H9 (cell line): ENCODE measurements around the gene ACKR3. TPM values are rescaled to one million over a fixed set of nuclear protein-coding genes. Genes with fewer than 3 reads are reported as not detected.

Source experiments
- DNase-seq: peaks from one replicate; pipeline ENCODE4 v3.0.0-alpha.2; 2017
- H2AFZ ChIP-seq: one replicate; pipeline ENCODE4 v1.6.1; 2013; ENCODE audit warnings: mild to moderate bottlenecking, low read length, control low read depth, moderate library complexity
- H2AK5ac ChIP-seq: 2 replicates; pipeline ENCODE4 v1.6.1; 2013; ENCODE audit warnings: low read length, control low read depth, mixed read lengths; ENCODE audit not compliant: insufficient read length
- H2BK120ac ChIP-seq: one replicate; pipeline ENCODE4 v1.6.1; 2013; ENCODE audit warnings: low read depth, mild to moderate bottlenecking, low read length, control low read depth, inconsistent platforms; ENCODE audit not compliant: poor library complexity, severe bottlenecking
- H2BK12ac ChIP-seq: 2 replicates; pipeline ENCODE4 v1.6.1; 2013; ENCODE audit warnings: low read length, control low read depth, mixed read lengths, low read depth; ENCODE audit not compliant: insufficient read length
- H2BK15ac ChIP-seq: 2 replicates; pipeline ENCODE4 v1.6.1; 2013; ENCODE audit warnings: low read depth, low read length, control low read depth
- H2BK20ac ChIP-seq: one replicate; pipeline ENCODE4 v1.6.1; 2013; ENCODE audit warnings: low read depth, mild to moderate bottlenecking, low read length, control low read depth, inconsistent platforms; ENCODE audit not compliant: poor library complexity, severe bottlenecking
- H2BK5ac ChIP-seq: 2 replicates; pipeline ENCODE4 v1.6.1; 2013; ENCODE audit warnings: low read length, control low read depth, mixed read lengths; ENCODE audit not compliant: insufficient read length
- H3K14ac ChIP-seq: 2 replicates; pipeline ENCODE4 v1.6.1; 2013; ENCODE audit warnings: low read length, control low read depth; ENCODE audit not compliant: insufficient read depth
- H3K18ac ChIP-seq: 2 replicates; pipeline ENCODE4 v1.6.1; 2013; ENCODE audit warnings: low read depth, mild to moderate bottlenecking, mixed read lengths, low read length, control low read depth; ENCODE audit not compliant: insufficient read length
- H3K23ac ChIP-seq: 2 replicates; pipeline ENCODE4 v1.6.1; 2013; ENCODE audit warnings: low read length, control low read depth, mixed read lengths, low read depth; ENCODE audit not compliant: insufficient read length
- H3K23me2 ChIP-seq: 2 replicates; pipeline ENCODE4 v1.6.1; 2013; ENCODE audit warnings: low read depth, mild to moderate bottlenecking, mixed read lengths, low read length, control low read depth; ENCODE audit not compliant: insufficient read length, poor library complexity, severe bottlenecking
- H3K27ac ChIP-seq: 2 replicates; pipeline ENCODE4 v1.5.1; 2013; ENCODE audit warnings: low read length, control low read depth, mixed read lengths, low read depth; ENCODE audit not compliant: insufficient read length
- H3K27me3 ChIP-seq: 2 replicates; pipeline ENCODE4 v1.6.1; 2013; ENCODE audit warnings: low read length, control low read depth, inconsistent platforms; ENCODE audit not compliant: insufficient read depth
- H3K4ac ChIP-seq: 2 replicates; pipeline ENCODE4 v1.6.1; 2013; ENCODE audit warnings: low read depth, mild to moderate bottlenecking, control low read depth, inconsistent platforms, low read length, moderate library complexity
- H3K4me1 ChIP-seq: 2 replicates; pipeline ENCODE4 v1.6.1; 2013; ENCODE audit warnings: low read length, control low read depth, inconsistent platforms; ENCODE audit not compliant: insufficient read depth
- H3K4me2 ChIP-seq: 2 replicates; pipeline ENCODE4 v1.6.1; 2013; ENCODE audit warnings: low read length, control low read depth, mixed read lengths; ENCODE audit not compliant: insufficient read length, insufficient read depth
- H3K56ac ChIP-seq: 2 replicates; pipeline ENCODE4 v1.6.1; 2013; ENCODE audit warnings: low read depth, mild to moderate bottlenecking, mixed read lengths, low read length, control low read depth; ENCODE audit not compliant: insufficient read length
- H3K79me1 ChIP-seq: 2 replicates; pipeline ENCODE4 v1.6.1; 2013; ENCODE audit warnings: low read depth, mild to moderate bottlenecking, moderate library complexity, low read length, control low read depth, inconsistent platforms; ENCODE audit not compliant: insufficient read depth, poor library complexity, severe bottlenecking
- H3K79me2 ChIP-seq: 2 replicates; pipeline ENCODE4 v1.6.1; 2013; ENCODE audit warnings: low read length, control low read depth, inconsistent platforms; ENCODE audit not compliant: insufficient read depth
- H3K9ac ChIP-seq: 2 replicates; pipeline ENCODE4 v1.6.1; 2013; ENCODE audit warnings: low read length, control low read depth, mixed read lengths; ENCODE audit not compliant: insufficient read length; ENCODE audit errors: extremely low read depth
- H3K9me3 ChIP-seq: one replicate; pipeline ENCODE4 v1.6.1; 2013; ENCODE audit warnings: low read depth, low read length, inconsistent platforms; ENCODE audit not compliant: control insufficient read depth
- H3T11ph ChIP-seq: one replicate; pipeline ENCODE4 v1.6.1; 2013; ENCODE audit warnings: mild to moderate bottlenecking, low read length, control low read depth, inconsistent platforms
- H4K20me1 ChIP-seq: one replicate; pipeline ENCODE4 v1.6.1; 2013; ENCODE audit not compliant: control insufficient read depth, insufficient read length, insufficient read depth
- H4K5ac ChIP-seq: 2 replicates; pipeline ENCODE4 v1.6.1; 2013; ENCODE audit warnings: low read depth, mild to moderate bottlenecking, mixed read lengths, low read length, control low read depth; ENCODE audit not compliant: insufficient read length
- H4K8ac ChIP-seq: replicated peaks from 2 replicates; pipeline ENCODE4 v1.6.1; 2013; ENCODE audit warnings: low read length, control low read depth, mixed read lengths, low read depth; ENCODE audit not compliant: insufficient read length
- H4K91ac ChIP-seq: 2 replicates; pipeline ENCODE4 v1.6.1; 2013; ENCODE audit warnings: low read depth, mild to moderate bottlenecking, moderate library complexity, mixed read lengths, low read length, control low read depth; ENCODE audit not compliant: insufficient read length
- H3K27ac Mint-ChIP-seq, 3 experiments: 2 replicates in 2 of 3; 3 replicates in 1 of 3; pipeline ENCODE4 v1.8.0; 2020 to 2021; ENCODE audit warnings: mixed read lengths in 3 of 3, mild to moderate bottlenecking in 1 of 3, moderate library complexity in 1 of 3
- H3K27me3 Mint-ChIP-seq: 2 replicates; pipeline ENCODE4 v1.8.0; 2021; ENCODE audit warnings: low read depth, mild to moderate bottlenecking, moderate library complexity, mixed read lengths
- H3K36me3 Mint-ChIP-seq, 3 experiments: 2 replicates in 2 of 3; 3 replicates in 1 of 3; pipeline ENCODE4 v1.8.0; 2020 to 2021; ENCODE audit warnings: low read depth in 3 of 3, mixed read lengths in 3 of 3; ENCODE audit not compliant: insufficient read depth in 1 of 3
- H3K4me1 Mint-ChIP-seq, 2 experiments: 2 replicates each; pipeline ENCODE4 v1.8.0; 2020; ENCODE audit warnings: mixed read lengths in 2 of 2
- H3K4me3 Mint-ChIP-seq, 2 experiments: 2 replicates in 1 of 2; 3 replicates in 1 of 2; pipeline ENCODE4 v1.8.0; 2020 to 2021; ENCODE audit warnings: mild to moderate bottlenecking in 2 of 2, mixed read lengths in 2 of 2, moderate library complexity in 1 of 2
- H3K9me3 Mint-ChIP-seq, 2 experiments: 2 replicates in 1 of 2; 3 replicates in 1 of 2; pipeline ENCODE4 v1.8.0; 2020; ENCODE audit warnings: mild to moderate bottlenecking in 2 of 2, mixed read lengths in 2 of 2, moderate library complexity in 1 of 2
- WGBS: extraction: QIAGEN DNeasy Blood & Tissue Kit; methylation state at CpG from one replicate; pipeline ENCODE4 v1.1.7; 2013; ENCODE audit warnings: missing lambda C conversion rate, low lambda C conversion rate, mixed read lengths; ENCODE audit not compliant: insufficient read length; ENCODE audit errors: extremely low coverage; 5-methylcytosine and 5-hydroxymethylcytosine counted together
- total RNA-seq: library from RNA; stranded (reverse); gene quantifications from 2 replicates; pipeline ENCODE4 v1.2.1, GENCODE V29; 2021
- TF ChIP-seq, protein P1 (sequence below): fragments of 200-600 bp; sonication (generic); conservative IDR thresholded peaks from 3 replicates; pipeline ENCODE4 v1.8.0; 2021; ENCODE audit warnings: antibody characterized with exemption, mild to moderate bottlenecking

The ACKR3 gene
- total RNA-seq, 1 experiment from 2014 or later: 0.44 TPM

DNA sequence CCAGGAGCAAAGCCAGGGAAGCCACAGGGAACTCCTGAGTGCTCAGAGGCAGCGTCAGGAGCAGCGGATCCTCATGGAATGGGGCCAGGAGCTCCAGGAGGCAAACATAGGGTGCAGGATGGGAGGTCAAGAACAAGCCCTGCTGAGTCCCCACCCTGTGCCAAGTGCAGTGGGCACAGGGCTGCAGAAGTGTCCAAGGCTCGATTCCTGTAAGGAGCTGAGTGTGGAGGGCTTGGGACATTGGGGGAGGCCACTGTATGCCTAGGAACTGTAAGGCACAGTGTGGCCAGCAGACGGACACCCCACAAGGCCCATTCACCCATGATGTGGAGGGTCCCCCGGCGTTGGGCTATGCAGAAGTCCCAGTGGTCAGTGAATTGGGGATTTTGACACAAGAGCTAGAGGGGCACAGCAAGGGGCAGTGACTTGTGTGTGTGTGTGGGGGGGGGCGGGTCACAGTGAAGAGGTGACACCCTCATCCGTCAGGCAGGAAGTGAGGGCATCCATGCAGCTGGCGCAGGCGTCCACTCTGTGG, 55.6 kb downstream of the ACKR3 start:
- WGBS: no CpG with 5 or more reads among the region's 10 CpGs
- Histone ChIP-seq H3K56ac (no peak overlapping the region), H2AFZ (no peak overlapping the region), H2BK15ac (no peak overlapping the region), H2BK20ac (no peak overlapping the region), H3K4me2 (no peak overlapping the region), H4K91ac (no peak overlapping the region), H2BK5ac (no peak overlapping the region), H3K23ac (no peak overlapping the region), H3K9me3 (no peaks in the 10 kb centered on the region), H3K4me1 (no peaks in the 10 kb centered on the region), H3K27me3 (no peaks in the 10 kb centered on the region), H2BK120ac (no peak overlapping the region), H4K8ac (no peak overlapping the region), H3K79me1 (no peaks in the 10 kb centered on the region), H3K79me2 (no peaks in the 10 kb centered on the region), H2AK5ac (no peak overlapping the region), H3K14ac (no peak overlapping the region; the same call in 1 of the 2 replicates), H3T11ph (no peak overlapping the region), H3K23me2 (no peaks in the 10 kb centered on the region), H2BK12ac (no peak overlapping the region), H4K5ac (no peak overlapping the region), H3K9ac (no peak overlapping the region), H4K20me1 (no peaks in the 10 kb centered on the region), H3K4ac (no peak overlapping the region), H3K18ac (no peak overlapping the region), H3K27ac (no peak overlapping the region)
- DNase-seq: no peak
- TF ChIP-seq, protein P1, sequence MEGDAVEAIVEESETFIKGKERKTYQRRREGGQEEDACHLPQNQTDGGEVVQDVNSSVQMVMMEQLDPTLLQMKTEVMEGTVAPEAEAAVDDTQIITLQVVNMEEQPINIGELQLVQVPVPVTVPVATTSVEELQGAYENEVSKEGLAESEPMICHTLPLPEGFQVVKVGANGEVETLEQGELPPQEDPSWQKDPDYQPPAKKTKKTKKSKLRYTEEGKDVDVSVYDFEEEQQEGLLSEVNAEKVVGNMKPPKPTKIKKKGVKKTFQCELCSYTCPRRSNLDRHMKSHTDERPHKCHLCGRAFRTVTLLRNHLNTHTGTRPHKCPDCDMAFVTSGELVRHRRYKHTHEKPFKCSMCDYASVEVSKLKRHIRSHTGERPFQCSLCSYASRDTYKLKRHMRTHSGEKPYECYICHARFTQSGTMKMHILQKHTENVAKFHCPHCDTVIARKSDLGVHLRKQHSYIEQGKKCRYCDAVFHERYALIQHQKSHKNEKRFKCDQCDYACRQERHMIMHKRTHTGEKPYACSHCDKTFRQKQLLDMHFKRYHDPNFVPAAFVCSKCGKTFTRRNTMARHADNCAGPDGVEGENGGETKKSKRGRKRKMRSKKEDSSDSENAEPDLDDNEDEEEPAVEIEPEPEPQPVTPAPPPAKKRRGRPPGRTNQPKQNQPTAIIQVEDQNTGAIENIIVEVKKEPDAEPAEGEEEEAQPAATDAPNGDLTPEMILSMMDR: no peak
- Mint-ChIP-seq H3K9me3 (peaks cover 0 to 3% of the 10 kb centered on the region in 2 experiments; a peak in 1 of 5 replicates), H3K36me3 (no peaks in the 10 kb centered on the region; a peak in 1 of 7 replicates), H3K4me3 (no peak overlapping the region), H3K4me1 (peaks cover 7 to 18% of the 10 kb centered on the region in 2 experiments), H3K27ac (no peak overlapping the region), H3K27me3 (peaks cover 7% of the 10 kb centered on the region)
